Osteoblast (primary cell): ENCODE measurements around the gene NEMF. TPM values are rescaled to one million over a fixed set of nuclear protein-coding genes. Genes with fewer than 3 reads are reported as not detected.
"Not testable (repeated sequence)": the region's sequence is repeated elsewhere in the genome, so short reads cannot be mapped to it uniquely, and the experiment has no call there.

Source experiments
- DNase-seq: peaks from one replicate; pipeline ENCODE4 v3.0.0; 2011; ENCODE audit warnings: low spot score, mixed read lengths; ENCODE audit not compliant: insufficient read length; ENCODE audit errors: missing footprints
- H2AFZ ChIP-seq: 2 replicates; pipeline ENCODE4 v1.6.0; 2011; ENCODE audit warnings: mild to moderate bottlenecking, low read length
- H3K27ac ChIP-seq: 2 replicates; pipeline ENCODE4 v1.5.1; 2011; ENCODE audit warnings: mild to moderate bottlenecking, low read depth, low read length, moderate library complexity
- H3K27me3 ChIP-seq: 2 replicates; pipeline ENCODE4 v1.6.0; 2012; ENCODE audit warnings: mild to moderate bottlenecking, control low read depth, inconsistent platforms, low read length, moderate library complexity; ENCODE audit not compliant: insufficient read depth
- H3K36me3 ChIP-seq: 2 replicates; pipeline ENCODE4 v1.5.1; 2011; ENCODE audit warnings: mild to moderate bottlenecking, low read length, control low read depth, moderate library complexity; ENCODE audit not compliant: insufficient read depth
- H3K4me1 ChIP-seq: 2 replicates; pipeline ENCODE4 v1.5.1; 2011; ENCODE audit warnings: mild to moderate bottlenecking, low read length, control low read depth, moderate library complexity; ENCODE audit not compliant: insufficient read depth
- H3K4me2 ChIP-seq: 2 replicates; pipeline ENCODE4 v1.6.0; 2011; ENCODE audit warnings: mild to moderate bottlenecking, low read length; ENCODE audit not compliant: insufficient read depth
- H3K4me3 ChIP-seq: fragments of 200-600 bp; sonication (generic); 3 replicates; pipeline ENCODE4 v1.5.1; 2012; ENCODE audit warnings: mild to moderate bottlenecking, low read length, inconsistent platforms; ENCODE audit not compliant: insufficient read depth
- H3K79me2 ChIP-seq: 2 replicates; pipeline ENCODE4 v1.6.0; 2012; ENCODE audit warnings: mild to moderate bottlenecking, low read length, control low read depth, inconsistent platforms; ENCODE audit not compliant: insufficient read depth
- H3K9me3 ChIP-seq: 2 replicates; pipeline ENCODE4 v1.5.1; 2011; ENCODE audit warnings: low read depth, low read length, control low read depth
- H4K20me1 ChIP-seq: 2 replicates; pipeline ENCODE4 v1.6.0; 2012; ENCODE audit warnings: mild to moderate bottlenecking, low read length, control low read depth; ENCODE audit not compliant: insufficient read depth
- total RNA-seq: library from RNA; depleted of rRNA; stranded (reverse); fragments of >200 nt; gene quantifications from 2 replicates; pipeline ENCODE4 v1.2.3, GENCODE V29; 2012
- TF ChIP-seq, protein P1 (sequence below): IDR thresholded peaks from 2 replicates; pipeline ENCODE4 v1.5.1; 2011; ENCODE audit warnings: mild to moderate bottlenecking, low read depth, low read length, moderate library complexity; ENCODE audit errors: extremely low read depth

The NEMF gene
- total RNA-seq, 1 donor, result 54.3 TPM

DNA sequence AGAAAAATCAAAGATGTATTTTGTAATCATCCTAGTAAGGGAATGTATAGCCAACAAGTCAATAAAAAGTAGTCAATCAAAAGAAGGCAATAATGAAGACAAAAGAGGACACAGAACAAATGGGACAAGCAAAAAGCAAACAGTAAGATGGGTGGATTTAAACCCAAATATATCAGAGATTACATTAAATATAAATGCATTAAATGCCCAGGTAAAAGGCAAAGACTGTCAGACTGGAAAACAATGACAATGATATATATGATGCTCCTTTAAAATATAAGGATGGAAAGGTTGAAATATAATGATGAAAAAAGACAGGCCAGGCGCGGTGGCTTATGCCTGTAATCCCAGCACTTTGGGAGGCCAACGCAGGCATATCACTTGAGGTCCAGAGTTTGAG, 35.7 kb downstream of the NEMF start:
- TF ChIP-seq, protein P1, sequence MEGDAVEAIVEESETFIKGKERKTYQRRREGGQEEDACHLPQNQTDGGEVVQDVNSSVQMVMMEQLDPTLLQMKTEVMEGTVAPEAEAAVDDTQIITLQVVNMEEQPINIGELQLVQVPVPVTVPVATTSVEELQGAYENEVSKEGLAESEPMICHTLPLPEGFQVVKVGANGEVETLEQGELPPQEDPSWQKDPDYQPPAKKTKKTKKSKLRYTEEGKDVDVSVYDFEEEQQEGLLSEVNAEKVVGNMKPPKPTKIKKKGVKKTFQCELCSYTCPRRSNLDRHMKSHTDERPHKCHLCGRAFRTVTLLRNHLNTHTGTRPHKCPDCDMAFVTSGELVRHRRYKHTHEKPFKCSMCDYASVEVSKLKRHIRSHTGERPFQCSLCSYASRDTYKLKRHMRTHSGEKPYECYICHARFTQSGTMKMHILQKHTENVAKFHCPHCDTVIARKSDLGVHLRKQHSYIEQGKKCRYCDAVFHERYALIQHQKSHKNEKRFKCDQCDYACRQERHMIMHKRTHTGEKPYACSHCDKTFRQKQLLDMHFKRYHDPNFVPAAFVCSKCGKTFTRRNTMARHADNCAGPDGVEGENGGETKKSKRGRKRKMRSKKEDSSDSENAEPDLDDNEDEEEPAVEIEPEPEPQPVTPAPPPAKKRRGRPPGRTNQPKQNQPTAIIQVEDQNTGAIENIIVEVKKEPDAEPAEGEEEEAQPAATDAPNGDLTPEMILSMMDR, result no peak
- H3K79me2 ChIP-seq, result no peaks in the 10 kb centered on the region
- H2AFZ ChIP-seq, result no peak overlapping the region
- no peak for DNase-seq
- H3K27ac ChIP-seq, result no peak overlapping the region
- no peaks in the 10 kb centered on the region for H4K20me1 ChIP-seq
- no peak overlapping the region for H3K4me3 ChIP-seq
- no peak overlapping the region for H3K4me2 ChIP-seq
- H3K4me1 ChIP-seq, result no peaks in the 10 kb centered on the region
- H3K9me3 ChIP-seq, result no peaks in the 10 kb centered on the region
- no peaks in the 10 kb centered on the region for H3K27me3 ChIP-seq
- H3K36me3 ChIP-seq, result peaks cover 60% of the 10 kb centered on the region

DNA sequence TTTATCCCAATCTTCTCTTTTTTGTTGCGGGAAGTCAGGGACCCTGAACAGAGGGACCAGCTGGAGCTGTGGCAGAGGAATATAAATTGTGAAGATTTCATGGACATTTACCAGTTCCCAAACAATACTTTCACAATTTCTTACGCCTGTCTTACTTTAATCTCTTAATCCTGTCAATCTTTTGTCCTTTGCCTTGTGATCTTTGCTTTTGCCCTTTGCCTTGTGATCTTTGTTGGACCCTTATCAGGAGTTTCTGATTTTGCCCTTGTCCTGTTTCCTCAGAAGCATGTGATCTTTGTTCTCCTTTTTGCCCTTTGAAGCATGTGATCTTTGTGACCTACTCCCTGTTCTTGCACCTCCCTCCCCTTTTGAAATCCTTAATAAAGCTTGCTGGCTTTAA, 36.5 kb downstream of the NEMF start:
- H3K79me2 ChIP-seq, H3K4me1 ChIP-seq, H3K4me3 ChIP-seq, H3K27me3 ChIP-seq, H3K9me3 ChIP-seq, DNase-seq, H3K27ac ChIP-seq, H2AFZ ChIP-seq, H4K20me1 ChIP-seq, H3K4me2 ChIP-seq: not testable (repeated sequence)
- peaks cover 67% of the 10 kb centered on the region for H3K36me3 ChIP-seq

DNA sequence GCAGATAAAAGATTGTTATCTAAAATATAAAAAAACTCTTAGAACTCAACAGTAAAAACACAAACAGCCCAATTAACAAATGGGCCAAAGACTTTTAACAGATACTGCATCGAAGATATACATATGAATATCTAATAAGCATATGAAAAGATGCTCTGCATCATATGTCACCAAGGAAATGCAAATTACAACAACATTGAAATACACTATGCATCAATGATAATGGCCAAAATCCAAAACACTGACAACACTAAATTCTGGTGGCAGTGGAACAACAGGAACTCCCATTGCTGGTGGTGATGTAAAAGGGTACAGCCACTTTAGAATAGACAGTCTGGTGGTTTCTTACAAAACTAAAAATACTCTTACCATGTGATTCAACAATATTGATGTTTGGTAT, 43.8 kb downstream of the NEMF start:
- H3K27ac ChIP-seq, result no peak overlapping the region
- H3K36me3 ChIP-seq, result peaks cover 67% of the 10 kb centered on the region
- DNase-seq, result no peak
- no peak overlapping the region for H2AFZ ChIP-seq
- no peak overlapping the region for H3K4me3 ChIP-seq
- no peak overlapping the region for H3K4me2 ChIP-seq
- no peaks in the 10 kb centered on the region for H3K4me1 ChIP-seq
- no peaks in the 10 kb centered on the region for H3K9me3 ChIP-seq
- peaks cover 3% of the 10 kb centered on the region for H4K20me1 ChIP-seq
- H3K27me3 ChIP-seq, result no peaks in the 10 kb centered on the region
- TF ChIP-seq, protein P1, result no peak
- peaks cover 5% of the 10 kb centered on the region for H3K79me2 ChIP-seq

DNA sequence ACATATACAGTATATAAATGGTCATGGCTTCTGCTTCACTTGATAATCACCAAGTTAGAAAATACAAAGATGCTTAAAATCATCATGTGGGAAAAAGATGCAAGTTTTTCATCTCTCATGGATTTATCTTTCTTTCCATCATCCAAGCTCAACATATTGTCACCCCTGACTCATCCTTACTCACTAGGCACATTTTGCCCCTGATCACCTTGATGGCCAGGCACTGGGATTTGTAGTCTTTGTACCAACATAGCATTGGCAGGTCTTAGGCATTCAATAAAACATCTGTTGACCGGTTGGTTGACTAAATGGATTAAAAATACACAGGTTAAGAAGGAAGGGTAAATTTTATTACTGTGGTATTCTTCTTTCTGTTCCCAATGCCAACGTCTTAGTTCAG, 56.6 kb downstream of the NEMF start:
- Histone ChIP-seq H3K27me3 (no peaks in the 10 kb centered on the region), H3K36me3 (peaks cover 58% of the 10 kb centered on the region), H3K9me3 (no peaks in the 10 kb centered on the region), H2AFZ (no peak overlapping the region), H3K79me2 (no peaks in the 10 kb centered on the region), H3K27ac (no peak overlapping the region), H3K4me3 (no peak overlapping the region), H3K4me1 (no peaks in the 10 kb centered on the region), H4K20me1 (no peaks in the 10 kb centered on the region), H3K4me2 (no peak overlapping the region)
- DNase-seq, result no peak
- TF ChIP-seq, protein P1, result no peak
